GM19372 (cell line): Measurements from ENCODE around the gene SLC27A3.

Experiments
- ATAC-seq: cut with Tn5 transposase; IDR thresholded peaks from one replicate; pipeline ENCODE4 v1.9.1; 2021; ENCODE audit warnings: mild to moderate bottlenecking, low read depth, moderate library complexity; ENCODE audit not compliant: unreplicated experiment

The SLC27A3 gene

GRCh38 chr1:153774780-153775457, at the start of gene SLC27A3:
Gene SLC27A3, plus strand, starts transcription at chr1:153775407. Its CDS starts 91 bp downstream, at chr1:153775498.
- no peak for ATAC-seq

- ATAC-seq, result peak; percentile 99
Measured at GRCh38 chr1:153727463-153728304, 47.5 kb upstream of the SLC27A3 start, which contains the start of gene INTS3. Gene INTS3, plus strand, starts transcription at chr1:153728050. Its CDS starts 585 bp downstream, at chr1:153728635.

GRCh38 chr1:153728305-153729066, 46.7 kb upstream of the SLC27A3 start:
- no peak for ATAC-seq

GRCh38 chr1:153730468-153730988, 44.7 kb upstream of the SLC27A3 start:
- no peak for ATAC-seq

- no peak for ATAC-seq
Measured at GRCh38 chr1:153733970-153734369, 41.2 kb upstream of the SLC27A3 start.

- ATAC-seq, result no peak
Measured at GRCh38 chr1:153734396-153735089, 40.7 kb upstream of the SLC27A3 start.

- no peak for ATAC-seq
Measured at GRCh38 chr1:153735090-153735420, 40.2 kb upstream of the SLC27A3 start.

GRCh38 chr1:153741986-153742385, 33.2 kb upstream of the SLC27A3 start:
- ATAC-seq, result no peak

GRCh38 chr1:153742411-153743142, 32.6 kb upstream of the SLC27A3 start:
- ATAC-seq, result peak; percentile 68

GRCh38 chr1:153745417-153745816, 29.8 kb upstream of the SLC27A3 start:
- no peak for ATAC-seq

GRCh38 chr1:153746174-153746573, 29.0 kb upstream of the SLC27A3 start:
- no peak for ATAC-seq

GRCh38 chr1:153748903-153749302, 26.3 kb upstream of the SLC27A3 start:
- ATAC-seq, result no peak

- ATAC-seq, result no peak
Measured at GRCh38 chr1:153749408-153750005, 25.7 kb upstream of the SLC27A3 start.

- ATAC-seq, result no peak
Measured at GRCh38 chr1:153750026-153750995, 24.9 kb upstream of the SLC27A3 start.

- ATAC-seq, result no peak
Measured at GRCh38 chr1:153752072-153752471, 23.1 kb upstream of the SLC27A3 start.

- ATAC-seq, result no peak
Measured at GRCh38 chr1:153752571-153753195, 22.5 kb upstream of the SLC27A3 start.

- ATAC-seq, result no peak
Measured at GRCh38 chr1:153754266-153754665, 20.9 kb upstream of the SLC27A3 start.

- no peak for ATAC-seq
Measured at GRCh38 chr1:153760440-153760839, 14.8 kb upstream of the SLC27A3 start.
